NCI-H1436 (cell line): ENCODE measurements around the gene WIPF3.
A peak's percentile ranks its signal among the peaks of the same experiment; 100 is the strongest.
"Not testable (repeated sequence)": the region's sequence is repeated elsewhere in the genome, so short reads cannot be mapped to it uniquely, and the experiment has no call there.

Experiments used
- DNase-seq: peaks from one replicate; lab custom pipeline; 2025; lab: John Stamatoyannopoulos, UW

WIPF3 gene

GRCh38 chr7:29955075-29955792, 148.9 kb downstream of the WIPF3 start:
- DNase-seq: peak; percentile 36

DNA sequence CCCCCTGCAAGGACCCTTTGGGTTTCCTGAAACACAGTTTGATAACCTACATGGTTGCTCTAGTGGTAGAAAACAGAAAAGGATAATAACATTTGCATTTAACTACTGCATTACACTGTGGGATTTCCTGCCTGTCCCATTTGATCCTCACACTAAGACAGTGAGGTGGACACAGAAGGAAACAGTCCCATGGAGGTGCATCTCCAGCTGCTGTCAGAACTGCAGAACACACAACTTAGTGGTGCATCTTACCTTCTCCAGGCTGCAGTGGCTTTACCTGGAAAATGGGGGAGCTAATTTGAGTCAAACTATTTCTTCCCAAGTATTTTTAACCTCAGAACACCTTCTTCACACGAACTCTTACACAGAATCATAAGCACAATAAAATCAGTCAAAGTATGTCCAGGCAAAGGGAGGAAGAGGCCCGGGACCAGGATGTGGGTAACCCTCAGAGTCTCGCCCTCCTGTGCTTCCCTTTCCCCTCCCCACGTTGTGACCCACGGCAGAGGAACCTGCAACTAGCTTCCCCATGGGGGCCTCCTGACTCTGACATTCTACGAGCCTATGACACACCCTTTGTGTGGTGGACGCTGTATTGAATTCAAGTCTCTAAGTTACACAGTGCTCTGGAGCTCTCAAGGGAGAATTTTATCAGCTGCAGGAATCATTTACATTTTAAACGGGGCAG, 149.6 kb downstream of the WIPF3 start:
- peak; percentile 5 for DNase-seq

DNA sequence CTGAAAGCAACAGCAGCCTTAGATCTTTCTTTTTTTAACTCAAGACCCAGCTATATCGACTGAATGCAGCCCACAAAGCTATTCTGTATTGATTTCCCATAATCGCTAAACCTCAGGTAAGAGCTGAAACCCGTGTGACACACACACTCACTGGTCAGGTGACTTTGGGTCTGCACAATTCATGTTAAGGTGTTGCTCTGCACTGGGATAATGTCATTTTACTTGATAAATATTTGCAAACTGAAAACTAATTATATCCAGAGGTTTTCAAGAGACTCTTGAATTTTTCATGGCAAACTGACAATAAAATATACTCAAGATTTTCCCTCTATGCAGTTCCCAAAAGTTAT, 150.2 kb downstream of the WIPF3 start:
- DNase-seq: no peak

DNA sequence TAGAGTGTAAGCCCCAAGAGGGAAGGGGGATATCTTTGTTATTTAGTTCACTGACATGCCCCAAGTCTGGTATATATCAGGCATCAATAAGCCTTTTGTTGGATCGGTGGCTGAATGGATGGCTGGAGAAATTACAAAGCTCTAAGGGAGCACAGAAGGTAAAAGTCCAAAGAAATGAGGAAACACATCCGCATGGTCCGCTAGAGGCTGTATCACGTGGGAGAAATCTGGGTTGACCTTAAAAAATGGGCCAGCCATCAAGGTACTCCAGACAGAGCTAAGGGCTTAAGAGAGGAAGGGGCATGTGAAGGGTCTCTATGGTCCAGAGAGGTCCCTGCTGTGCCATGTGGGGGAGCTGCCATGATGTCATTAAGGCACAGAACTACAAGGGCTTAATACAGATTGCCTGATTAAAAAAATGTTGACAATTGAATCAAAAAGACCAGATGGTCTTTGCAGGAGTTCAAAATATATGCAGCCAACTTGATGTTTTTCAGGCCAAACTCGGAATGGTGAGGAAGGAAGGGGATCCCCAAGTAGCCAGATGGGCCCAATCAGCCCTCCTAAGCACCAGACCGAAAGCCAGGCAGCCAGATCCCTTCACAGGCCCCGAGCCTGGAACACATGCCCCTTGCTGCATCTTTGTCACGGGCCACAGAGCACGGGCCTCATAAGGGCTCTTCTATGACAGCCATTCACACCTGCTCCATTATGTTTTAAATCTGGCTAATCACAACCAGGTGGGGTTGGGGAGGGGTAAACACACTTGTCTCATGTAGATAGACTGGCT, 151.4 kb downstream of the WIPF3 start:
- DNase-seq: peak; percentile 7

- DNase-seq: no peak
These were observed 152.5 kb downstream of the WIPF3 start for GRCh38 chr7:29958667-29959358.

DNA sequence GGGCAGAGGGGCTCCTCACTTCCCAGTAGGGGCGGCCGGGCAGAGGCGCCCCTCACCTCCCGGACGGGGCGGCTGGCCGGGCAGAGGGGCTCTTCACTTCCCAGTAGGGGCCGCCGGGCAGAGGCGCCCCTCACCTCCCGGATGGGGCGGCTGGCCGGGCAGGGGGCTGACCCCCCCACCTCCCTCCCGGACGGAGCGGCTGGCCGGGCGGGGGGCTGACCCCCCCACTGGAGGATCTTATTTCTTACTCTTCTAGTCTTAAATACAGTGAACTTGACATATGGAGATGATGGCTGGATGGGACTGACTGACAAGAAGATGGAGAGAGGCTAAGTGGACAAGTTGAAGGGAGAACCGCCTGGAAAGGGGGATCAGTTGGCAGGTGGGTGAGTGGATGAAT, 155.3 kb downstream of the WIPF3 start:
- DNase-seq: not testable (repeated sequence)

DNA sequence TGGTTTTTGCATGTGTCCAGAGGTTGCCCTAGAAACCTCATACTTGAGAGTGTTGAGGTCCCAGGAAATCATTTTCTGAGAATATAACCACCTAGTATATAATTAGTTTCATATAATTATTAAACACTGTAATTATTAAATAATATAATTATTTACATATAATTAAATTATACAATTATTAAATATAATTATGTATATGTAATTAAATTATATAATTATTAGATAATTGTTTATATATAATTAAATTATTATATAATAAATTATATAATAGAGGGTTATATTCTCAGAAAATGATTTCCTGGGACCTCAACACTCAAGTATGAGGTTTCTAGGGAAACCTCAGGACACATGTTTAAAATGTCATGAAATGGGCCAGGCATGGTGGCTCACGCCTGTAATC, 155.7 kb downstream of the WIPF3 start:
- DNase-seq: no peak

- no peak for DNase-seq
These were observed 158.7 kb downstream of the WIPF3 start for GRCh38 chr7:29965030-29965429.
